T-helper 17 cell (primary cell): ENCODE data around the gene TENM4. TPM values are rescaled to one million over a fixed set of nuclear protein-coding genes. Genes with fewer than 3 reads are reported as not detected.

ENCODE experiments used
- ATAC-seq: fragments of 150-1000 bp; cut with Tn5 transposase; 2 replicates; pipeline ENCODE4 v1.10.0; 2021; ENCODE audit warnings: mild to moderate bottlenecking, moderate library complexity
- DNase-seq, 3 donors: peaks; one replicate each; pipeline versions ENCODE4 v3.0.0 to v3.0.0-alpha.2; 2020 to 2021
- H3K9me3 ChIP-seq: one replicate; pipeline ENCODE4 v1.7.0; 2013; ENCODE audit warnings: low read length, mild to moderate bottlenecking; ENCODE audit not compliant: control insufficient read depth, poor library complexity, severe bottlenecking
- H3K27ac Mint-ChIP-seq: one replicate; pipeline ENCODE4 v1.8.0; 2022; ENCODE audit warnings: mild to moderate bottlenecking, moderate library complexity, mixed read lengths
- H3K27me3 Mint-ChIP-seq: one replicate; pipeline ENCODE4 v1.8.0; 2022; ENCODE audit warnings: mixed read lengths
- H3K36me3 Mint-ChIP-seq: one replicate; pipeline ENCODE4 v1.8.0; 2022; ENCODE audit warnings: low read depth, mixed read lengths
- H3K4me1 Mint-ChIP-seq: one replicate; pipeline ENCODE4 v1.8.0; 2022; ENCODE audit warnings: mild to moderate bottlenecking, mixed read lengths
- H3K4me3 Mint-ChIP-seq: one replicate; pipeline ENCODE4 v1.8.0; 2022; ENCODE audit warnings: mild to moderate bottlenecking, moderate library complexity, mixed read lengths
- total RNA-seq, 4 donors: library from RNA in 2 of 4; stranded (reverse) in 2 of 4; gene quantifications; one replicate each; pipeline ENCODE4 v1.2.3 and lab custom pipeline; 2022 to 2026

TENM4 gene
- total RNA-seq, 2 donors from 2014 or later = 0.31 to 0.97 TPM

DNA sequence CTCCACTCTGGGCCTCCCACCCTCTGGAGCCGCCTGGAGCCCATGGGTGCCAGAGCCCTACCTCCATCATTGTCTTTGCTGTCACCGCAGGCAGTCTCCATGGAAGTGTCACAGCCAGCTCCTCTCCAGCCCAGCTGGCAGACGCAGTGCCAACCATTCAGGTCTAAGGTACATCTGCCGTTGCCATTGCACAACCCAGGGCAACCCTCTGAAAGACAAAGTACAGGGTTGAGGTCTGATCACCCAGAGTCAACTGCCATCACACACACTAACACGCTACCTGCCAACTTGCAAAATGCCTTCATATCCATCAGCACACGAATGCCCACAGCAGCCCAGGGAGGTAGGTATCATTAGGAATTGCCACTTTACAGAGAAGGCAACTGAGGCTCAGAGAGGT, 669.9 kb downstream of the TENM4 start:
- Mint-ChIP-seq H3K4me1 (no peaks in the 10 kb centered on the region), H3K4me3 (no peak overlapping the region), H3K27ac (no peak overlapping the region), H3K36me3 (no peaks in the 10 kb centered on the region), H3K27me3 (peaks cover 40% of the 10 kb centered on the region)
- DNase-seq = no peak
- H3K9me3 ChIP-seq = no peaks in the 10 kb centered on the region
- no peak for ATAC-seq

GRCh38 chr11:78768971-78769370, 671.9 kb downstream of the TENM4 start:
- no peaks in the 10 kb centered on the region for H3K9me3 ChIP-seq
- Mint-ChIP-seq H3K36me3 (no peaks in the 10 kb centered on the region), H3K27me3 (peaks cover 40% of the 10 kb centered on the region), H3K27ac (no peak overlapping the region), H3K4me1 (no peaks in the 10 kb centered on the region), H3K4me3 (no peak overlapping the region)
- no peak for ATAC-seq
- no peak for DNase-seq

GRCh38 chr11:78768345-78768744, 672.5 kb downstream of the TENM4 start:
- Mint-ChIP-seq H3K36me3 (no peaks in the 10 kb centered on the region), H3K4me3 (no peak overlapping the region), H3K4me1 (no peaks in the 10 kb centered on the region), H3K27me3 (peaks cover 40% of the 10 kb centered on the region), H3K27ac (no peak overlapping the region)
- DNase-seq = no peak
- H3K9me3 ChIP-seq = no peaks in the 10 kb centered on the region
- ATAC-seq = no peak

GRCh38 chr11:78767027-78767932, 673.5 kb downstream of the TENM4 start:
- Mint-ChIP-seq H3K27me3 (peaks cover 39% of the 10 kb centered on the region), H3K4me3 (no peak overlapping the region), H3K36me3 (no peaks in the 10 kb centered on the region), H3K27ac (no peak overlapping the region), H3K4me1 (no peaks in the 10 kb centered on the region)
- no peak for DNase-seq
- ATAC-seq = no peak
- H3K9me3 ChIP-seq = no peaks in the 10 kb centered on the region

DNA sequence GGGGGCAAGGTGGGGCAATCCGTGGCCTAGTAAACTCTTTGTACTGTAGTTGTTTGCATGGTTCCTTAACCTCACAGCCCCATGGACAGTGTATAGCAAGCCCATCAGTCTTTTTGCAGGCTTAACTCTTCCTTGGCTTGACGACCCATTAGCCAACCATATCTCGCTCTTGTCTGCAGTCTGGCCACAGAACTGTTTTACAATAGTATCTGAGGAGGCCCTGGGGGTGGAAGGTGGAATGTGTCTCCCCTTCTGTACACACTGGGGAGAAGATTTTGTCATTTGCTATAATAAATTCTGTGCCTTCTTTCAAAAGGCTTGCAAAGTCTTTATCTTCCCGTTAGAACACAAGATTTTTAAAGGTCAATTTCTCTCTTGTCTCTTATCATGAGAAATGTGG, 675.9 kb downstream of the TENM4 start:
- no peaks in the 10 kb centered on the region for H3K9me3 ChIP-seq
- H3K4me1 Mint-ChIP-seq = no peaks in the 10 kb centered on the region
- H3K27me3 Mint-ChIP-seq = peaks cover 27% of the 10 kb centered on the region
- DNase-seq = no peak
- no peak for ATAC-seq
- no peaks in the 10 kb centered on the region for H3K36me3 Mint-ChIP-seq
- H3K27ac Mint-ChIP-seq = no peak overlapping the region
- H3K4me3 Mint-ChIP-seq = no peak overlapping the region

DNA sequence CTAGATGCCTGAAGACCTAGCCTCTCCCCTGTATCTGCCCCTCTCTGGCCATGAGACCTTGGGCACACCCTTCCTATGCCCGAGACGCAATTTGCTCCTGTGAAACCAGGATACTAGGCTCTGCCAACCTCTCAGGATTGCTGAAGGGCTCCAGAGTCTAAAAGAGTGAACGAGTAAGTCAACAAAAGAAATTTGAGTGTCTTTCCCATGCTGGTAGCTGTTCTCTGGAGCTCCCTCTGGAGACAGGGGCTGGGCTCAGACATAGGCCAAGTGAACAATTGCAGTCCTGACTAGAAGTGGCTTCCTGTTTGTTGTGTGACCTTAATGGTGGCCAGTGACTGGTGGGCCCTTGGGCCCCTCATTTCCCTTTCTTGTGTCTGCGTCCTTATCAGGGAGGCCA, 677.2 kb downstream of the TENM4 start:
- ATAC-seq (no peak), DNase-seq (no peak)
- H3K4me3 Mint-ChIP-seq = no peak overlapping the region
- no peak overlapping the region for H3K27ac Mint-ChIP-seq
- peaks cover 23% of the 10 kb centered on the region for H3K27me3 Mint-ChIP-seq
- no peaks in the 10 kb centered on the region for H3K9me3 ChIP-seq
- no peaks in the 10 kb centered on the region for H3K36me3 Mint-ChIP-seq
- no peaks in the 10 kb centered on the region for H3K4me1 Mint-ChIP-seq

GRCh38 chr11:78762105-78762504, 678.7 kb downstream of the TENM4 start:
- DNase-seq (no peak), ATAC-seq (no peak)
- H3K9me3 ChIP-seq = no peaks in the 10 kb centered on the region
- H3K27ac Mint-ChIP-seq = no peak overlapping the region
- peaks cover 28% of the 10 kb centered on the region for H3K27me3 Mint-ChIP-seq
- H3K36me3 Mint-ChIP-seq = no peaks in the 10 kb centered on the region
- no peak overlapping the region for H3K4me3 Mint-ChIP-seq
- peaks cover 2% of the 10 kb centered on the region for H3K4me1 Mint-ChIP-seq

DNA sequence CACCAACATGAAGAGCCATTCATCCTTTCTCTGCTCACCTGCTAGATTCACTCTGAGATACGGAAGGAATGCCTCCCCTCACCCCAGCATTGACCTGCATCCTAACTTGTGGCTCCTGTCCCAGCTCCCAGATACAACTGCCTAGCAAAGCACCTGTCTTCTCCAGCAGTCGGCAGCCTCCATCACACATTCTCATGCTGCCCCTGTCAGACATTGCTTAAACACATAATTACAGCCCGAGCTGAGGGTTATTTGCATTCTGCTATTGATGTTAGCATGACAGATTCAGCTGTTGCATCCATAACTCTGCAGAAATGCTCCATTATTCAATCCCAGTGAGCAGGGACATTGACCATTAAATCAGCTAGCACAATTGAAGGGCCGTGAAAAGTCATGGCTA, 681.8 kb downstream of the TENM4 start:
- no peak for ATAC-seq
- Mint-ChIP-seq H3K27me3 (peaks cover 48% of the 10 kb centered on the region), H3K27ac (no peak overlapping the region)

GRCh38 chr11:78753297-78753696, 687.5 kb downstream of the TENM4 start:
- Mint-ChIP-seq H3K4me3 (no peak overlapping the region), H3K27me3 (peaks cover 66% of the 10 kb centered on the region), H3K4me1 (peaks cover 2% of the 10 kb centered on the region), H3K36me3 (no peaks in the 10 kb centered on the region), H3K27ac (no peak overlapping the region)
- no peak for DNase-seq
- H3K9me3 ChIP-seq = no peaks in the 10 kb centered on the region
- ATAC-seq = no peak

More for the DNA sequence above, 681.8 kb downstream of the TENM4 start:
- no peaks in the 10 kb centered on the region for H3K36me3 Mint-ChIP-seq
- DNase-seq = no peak
- no peaks in the 10 kb centered on the region for H3K9me3 ChIP-seq
- H3K4me1 Mint-ChIP-seq = peaks cover 2% of the 10 kb centered on the region
- no peak overlapping the region for H3K4me3 Mint-ChIP-seq

GRCh38 chr11:78752494-78752893, 688.3 kb downstream of the TENM4 start:
- no peak for ATAC-seq
- peaks cover 2% of the 10 kb centered on the region for H3K4me1 Mint-ChIP-seq

DNA sequence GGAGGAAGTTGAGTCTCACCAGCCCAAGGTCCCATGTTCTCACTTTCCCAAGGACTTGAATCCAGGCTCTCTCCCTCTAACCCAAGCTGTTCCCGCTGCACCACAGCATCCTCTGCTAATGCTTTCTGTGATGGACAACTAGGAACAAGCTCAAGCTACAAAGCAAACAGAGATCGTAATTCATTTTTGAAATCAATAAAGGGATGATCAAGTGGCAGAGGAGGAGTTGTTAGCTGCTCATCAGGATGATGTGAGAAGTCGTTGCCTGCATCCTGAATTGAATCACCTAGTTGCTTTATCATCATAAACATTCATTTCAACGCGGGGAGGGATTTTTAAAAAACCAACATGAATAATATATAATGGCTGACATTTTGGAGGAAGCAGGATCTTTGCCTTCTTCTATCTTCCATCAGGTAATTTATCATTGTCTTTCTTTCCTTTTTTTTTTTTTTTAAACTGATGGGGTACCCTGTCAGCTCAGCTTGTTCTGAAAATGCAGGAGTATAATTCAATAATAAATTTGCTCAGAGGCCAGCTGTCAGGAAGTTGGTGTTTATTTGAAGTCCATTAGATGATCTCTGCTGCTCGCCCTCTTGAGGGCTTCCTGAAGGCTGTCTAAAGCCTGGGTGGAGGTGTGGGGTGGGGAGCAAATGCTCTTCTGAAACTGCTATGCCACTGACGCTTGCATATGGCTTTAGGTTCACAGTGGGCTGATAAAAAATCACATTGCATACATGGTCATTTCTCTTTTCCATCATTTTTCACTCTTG, 691.7 kb downstream of the TENM4 start:
- no peak overlapping the region for H3K4me3 Mint-ChIP-seq
- H3K4me1 Mint-ChIP-seq = no peaks in the 10 kb centered on the region

More at GRCh38 chr11:78752494-78752893, 688.3 kb downstream of the TENM4 start:
- Mint-ChIP-seq H3K27ac (no peak overlapping the region), H3K4me3 (no peak overlapping the region), H3K27me3 (peaks cover 67% of the 10 kb centered on the region), H3K36me3 (no peaks in the 10 kb centered on the region)
- H3K9me3 ChIP-seq = no peaks in the 10 kb centered on the region
- DNase-seq = no peak

GRCh38 chr11:78744949-78745348, 695.9 kb downstream of the TENM4 start:
- no peak overlapping the region for H3K27ac Mint-ChIP-seq
- no peaks in the 10 kb centered on the region for H3K36me3 Mint-ChIP-seq
- H3K4me1 Mint-ChIP-seq = no peaks in the 10 kb centered on the region
- H3K27me3 Mint-ChIP-seq = peaks cover 62% of the 10 kb centered on the region
- DNase-seq (no peak), ATAC-seq (no peak)
- no peaks in the 10 kb centered on the region for H3K9me3 ChIP-seq
- H3K4me3 Mint-ChIP-seq = no peak overlapping the region

More for the DNA sequence above, 691.7 kb downstream of the TENM4 start:
- no peak for DNase-seq
- H3K36me3 Mint-ChIP-seq = no peaks in the 10 kb centered on the region
- no peak overlapping the region for H3K27ac Mint-ChIP-seq
- ATAC-seq = no peak
- H3K27me3 Mint-ChIP-seq = peaks cover 64% of the 10 kb centered on the region
- no peaks in the 10 kb centered on the region for H3K9me3 ChIP-seq

- Mint-ChIP-seq H3K27me3 (peaks cover 55% of the 10 kb centered on the region), H3K4me1 (no peaks in the 10 kb centered on the region), H3K27ac (no peak overlapping the region), H3K4me3 (no peak overlapping the region), H3K36me3 (no peaks in the 10 kb centered on the region)
- H3K9me3 ChIP-seq = no peaks in the 10 kb centered on the region
- ATAC-seq (no peak), DNase-seq (no peak)
These were observed 696.6 kb downstream of the TENM4 start for GRCh38 chr11:78744202-78744601.
